Measurements from ENCODE around the gene SLC35E4.
"Not testable (repeated sequence)": the region's sequence is repeated elsewhere in the genome, so short reads cannot be mapped to it uniquely, and the experiment has no call there.

The SLC35E4 gene

GRCh38 chr22:30635273-30636225 is at the start of gene SLC35E4:
Gene SLC35E4, plus strand, starts transcription at chr22:30635781. Its CDS starts 670 bp downstream, at chr22:30636451.
- peak; percentile 89 for DNase-seq

- no peak for DNase-seq
These were observed 49.2 kb upstream of the SLC35E4 start for GRCh38 chr22:30586414-30586813.

GRCh38 chr22:30591191-30591587 is 44.4 kb upstream of the SLC35E4 start:
- DNase-seq: no peak

GRCh38 chr22:30591588-30592359 is 43.8 kb upstream of the SLC35E4 start, which contains the start of gene PES1:
Gene PES1, minus strand, starts transcription at chr22:30591910. Its CDS starts 77 bp downstream, at chr22:30591833.
- peak; percentile 94 for DNase-seq

GRCh38 chr22:30592360-30592713 is 43.2 kb upstream of the SLC35E4 start:
- not testable (repeated sequence) for DNase-seq

GRCh38 chr22:30596199-30596598 is 39.4 kb upstream of the SLC35E4 start:
- no peak for DNase-seq

GRCh38 chr22:30596886-30597285 is 38.7 kb upstream of the SLC35E4 start:
- DNase-seq: no peak

GRCh38 chr22:30598986-30599385 is 36.6 kb upstream of the SLC35E4 start:
- no peak for DNase-seq

- DNase-seq: no peak
These were observed 34.7 kb upstream of the SLC35E4 start for GRCh38 chr22:30600921-30601320.

- no peak for DNase-seq
These were observed 34.1 kb upstream of the SLC35E4 start for GRCh38 chr22:30601464-30601863.

- DNase-seq: no peak
These were observed 33.5 kb upstream of the SLC35E4 start for GRCh38 chr22:30602049-30602448.

- DNase-seq: no peak
These were observed 31.8 kb upstream of the SLC35E4 start for GRCh38 chr22:30603801-30604200.

GRCh38 chr22:30604723-30605122 is 30.9 kb upstream of the SLC35E4 start:
- DNase-seq: no peak

- DNase-seq: no peak
These were observed 30.0 kb upstream of the SLC35E4 start for GRCh38 chr22:30605449-30606110.

- peak; percentile 27 for DNase-seq
These were observed 28.9 kb upstream of the SLC35E4 start, which contains the start of gene TCN2 for GRCh38 chr22:30606455-30607299. Gene TCN2, plus strand, starts transcription at chr22:30607174. Its CDS starts 158 bp downstream, at chr22:30607332.

GRCh38 chr22:30607300-30607930 is 28.2 kb upstream of the SLC35E4 start:
- no peak for DNase-seq

- no peak for DNase-seq
These were observed 27.6 kb upstream of the SLC35E4 start for GRCh38 chr22:30607939-30608338.

GRCh38 chr22:30609260-30610185 is 26.1 kb upstream of the SLC35E4 start:
- no peak for DNase-seq

GRCh38 chr22:30610299-30610698 is 25.3 kb upstream of the SLC35E4 start:
- DNase-seq: no peak

- no peak for DNase-seq
These were observed 24.4 kb upstream of the SLC35E4 start for GRCh38 chr22:30611197-30611596.
